Measurements from ENCODE around the gene MYO10.
A peak's percentile ranks its signal among the peaks of the same experiment; 100 is the strongest.
"Not testable (repeated sequence)": the region's sequence is repeated elsewhere in the genome, so short reads cannot be mapped to it uniquely, and the experiment has no call there.

MYO10 gene

GRCh38 chr5:16936150-16936988, at the start of gene MYO10:
TSS of gene MYO10 (minus strand) at chr5:16936288. CDS start at chr5:16935808, 480 bp downstream.
- DNase-seq (ENCODE audit: low read depth), result peak; percentile 59

- DNase-seq (ENCODE audit: low read depth), result not testable (repeated sequence)
These were observed 49.2 kb upstream of the MYO10 start for GRCh38 chr5:16985304-16985703.

GRCh38 chr5:16983972-16984371, 47.9 kb upstream of the MYO10 start:
- no peak for DNase-seq (ENCODE audit: low read depth)

GRCh38 chr5:16983022-16983639, 47.0 kb upstream of the MYO10 start:
- no peak for DNase-seq (ENCODE audit: low read depth)

GRCh38 chr5:16981700-16982099, 45.6 kb upstream of the MYO10 start:
- no peak for DNase-seq (ENCODE audit: low read depth)

- no peak for DNase-seq (ENCODE audit: low read depth)
These were observed 44.9 kb upstream of the MYO10 start for GRCh38 chr5:16980983-16981382.

- DNase-seq (ENCODE audit: low read depth), result no peak
These were observed 42.2 kb upstream of the MYO10 start for GRCh38 chr5:16978296-16978695.

- no peak for DNase-seq (ENCODE audit: low read depth)
These were observed 40.5 kb upstream of the MYO10 start for GRCh38 chr5:16976625-16977008.

- DNase-seq (ENCODE audit: low read depth), result no peak
These were observed 40.0 kb upstream of the MYO10 start for GRCh38 chr5:16975950-16976624.

GRCh38 chr5:16974981-16975380, 38.9 kb upstream of the MYO10 start:
- DNase-seq (ENCODE audit: low read depth), result no peak

- DNase-seq (ENCODE audit: low read depth), result no peak
These were observed 34.7 kb upstream of the MYO10 start for GRCh38 chr5:16970826-16971225.

GRCh38 chr5:16970260-16970659, 34.2 kb upstream of the MYO10 start:
- no peak for DNase-seq (ENCODE audit: low read depth)

- DNase-seq (ENCODE audit: low read depth), result no peak
These were observed 29.5 kb upstream of the MYO10 start for GRCh38 chr5:16965581-16965980.

GRCh38 chr5:16963821-16964220, 27.7 kb upstream of the MYO10 start:
- no peak for DNase-seq (ENCODE audit: low read depth)

GRCh38 chr5:16961131-16961530, 25.0 kb upstream of the MYO10 start:
- DNase-seq (ENCODE audit: low read depth), result no peak

- DNase-seq (ENCODE audit: low read depth), result no peak
These were observed 21.5 kb upstream of the MYO10 start for GRCh38 chr5:16957304-16958196.

- DNase-seq (ENCODE audit: low read depth), result no peak
These were observed 17.6 kb upstream of the MYO10 start for GRCh38 chr5:16953729-16954128.

- no peak for DNase-seq (ENCODE audit: low read depth)
These were observed 17.0 kb upstream of the MYO10 start for GRCh38 chr5:16952968-16953671.

GRCh38 chr5:16946725-16947124, 10.6 kb upstream of the MYO10 start:
- no peak for DNase-seq (ENCODE audit: low read depth)

- DNase-seq (ENCODE audit: low read depth), result no peak
These were observed 8.9 kb upstream of the MYO10 start for GRCh38 chr5:16944816-16945562.

All from activated T-cell treated with anti-CD3 and anti-CD28 coated beads for 48 hours (primary cell).